HEK293T (cell line): ENCODE data around the gene LGSN.

Experiments
- ARNT ChIP-seq: fragments of 450-650 bp; IDR thresholded peaks from 2 replicates; pipeline ENCODE4 v1.6.1; 2017; ENCODE audit warnings: mild to moderate bottlenecking
- CTBP1 ChIP-seq: fragments of 450-650 bp; IDR thresholded peaks from 2 replicates; pipeline ENCODE4 v1.6.1; 2016; ENCODE audit warnings: borderline replicate concordance
- ELF4 ChIP-seq: fragments of 450-650 bp; IDR thresholded peaks from 2 replicates; pipeline ENCODE4 v1.6.1; 2017; ENCODE audit warnings: antibody characterized with exemption
- FOXM1 ChIP-seq: fragments of 450-650 bp; IDR thresholded peaks from 2 replicates; pipeline ENCODE4 v1.6.1; 2017; ENCODE audit warnings: mild to moderate bottlenecking, borderline replicate concordance
- HDGF ChIP-seq: fragments of 450-650 bp; IDR thresholded peaks from 2 replicates; pipeline ENCODE4 v1.6.1; 2017; ENCODE audit warnings: antibody characterized with exemption, borderline replicate concordance
- NFRKB ChIP-seq: fragments of 450-650 bp; IDR thresholded peaks from 2 replicates; pipeline ENCODE4 v1.6.1; 2016; ENCODE audit warnings: mild to moderate bottlenecking, moderate library complexity
- SP1 ChIP-seq: fragments of 450-650 bp; IDR thresholded peaks from 2 replicates; pipeline ENCODE4 v1.6.1; 2017
- SUZ12 ChIP-seq: fragments of 450-650 bp; IDR thresholded peaks from 2 replicates; pipeline ENCODE4 v1.6.1; 2016; ENCODE audit warnings: mild to moderate bottlenecking

- TF ChIP-seq FOXM1, result no peak
- no peak for TF ChIP-seq NFRKB
- TF ChIP-seq ARNT, result no peak
- no peak for TF ChIP-seq CTBP1
- no peak for TF ChIP-seq SP1
- TF ChIP-seq SUZ12, result no peak
- TF ChIP-seq ELF4, result no peak
- no peak for TF ChIP-seq HDGF
Observed at GRCh38 chr6:63349401-63349800, 29.6 kb upstream of the LGSN start.
